Kidney (tissue), 14 donors: ENCODE measurements around the gene ADGRE3. TPM values are rescaled to one million over a fixed set of nuclear protein-coding genes. Genes with fewer than 3 reads are reported as not detected.

Source experiments
- DNase-seq, 5 donors: peaks; one replicate each; pipeline ENCODE4 v3.0.0-alpha.2; 2013 to 2020
- FAIRE-seq: peaks from 2 replicates; lab custom pipeline; 2012; peaks lifted over from hg19 to GRCh38; lab: Jason Lieb, UNC
- H3K27ac ChIP-seq, 2 donors: one replicate each; pipeline ENCODE4 v1.7.0; 2013; ENCODE audit warnings: low read depth in 2 of 2, low read length in 2 of 2, inconsistent platforms in 1 of 2
- H3K27me3 ChIP-seq: one replicate; pipeline ENCODE4 v1.7.1; 2013; ENCODE audit warnings: low read length, inconsistent platforms; ENCODE audit not compliant: control insufficient read depth, insufficient read depth
- H3K36me3 ChIP-seq, 3 donors: one replicate each; pipeline versions ENCODE4 v1.7.0 to v1.7.1; 2013; ENCODE audit warnings: low read length in 3 of 3, control low read depth in 1 of 3, inconsistent platforms in 1 of 3; ENCODE audit not compliant: insufficient read depth in 3 of 3, control insufficient read depth in 2 of 3
- H3K4me1 ChIP-seq, 3 donors: one replicate each; pipeline versions ENCODE4 v1.7.0 to v1.7.1; 2013; ENCODE audit warnings: low read length in 3 of 3, inconsistent platforms in 1 of 3, low read depth in 1 of 3; ENCODE audit not compliant: control insufficient read depth in 2 of 3, insufficient read depth in 2 of 3
- H3K4me3 ChIP-seq, 3 donors: one replicate each; pipeline versions ENCODE4 v1.7.0 to v1.8.1; 2013; ENCODE audit warnings: low read length in 3 of 3, control low read depth in 1 of 3, inconsistent platforms in 1 of 3
- H3K9ac ChIP-seq, 3 donors: one replicate each; pipeline versions ENCODE4 v1.7.0 to v1.7.1; 2013; ENCODE audit warnings: low read length in 3 of 3, control low read depth in 1 of 3, inconsistent platforms in 1 of 3
- H3K9me3 ChIP-seq, 3 donors: one replicate each; pipeline versions ENCODE4 v1.7.0 to v1.7.1; 2013; ENCODE audit warnings: low read length in 3 of 3, control low read depth in 1 of 3, inconsistent platforms in 1 of 3; ENCODE audit not compliant: control insufficient read depth in 2 of 3, insufficient read depth in 1 of 3
- CTCF ChIP-seq: IDR thresholded peaks from 3 replicates; pipeline ENCODE4 v1.5.1; 2012; ENCODE audit warnings: mild to moderate bottlenecking, moderate library complexity, borderline replicate concordance; ENCODE audit not compliant: insufficient read depth; ENCODE audit errors: extremely low read depth
- intact Hi-C: fragments of 100-400 bp; cut with DNase I; formaldehyde crosslinking; loops from one replicate; pipeline ENCODE4 v1.11.1; 2022
- polyA plus RNA-seq: library from polyadenylated mRNA; stranded (reverse); fragments of 350-450 nt; fragmentation: Illumina TruSeq; extraction: RNeasy Lipid Tissue Mini Kit (QIAGEN cat#74804); gene quantifications from one replicate; pipeline ENCODE4 v1.2.3, GENCODE V29; 2014; ENCODE audit warnings: low read depth, low replicate concordance; ENCODE audit not compliant: insufficient read depth
- total RNA-seq: library from RNA; stranded (reverse); fragmentation: NEBNext Ultra II Directional; extraction: Animal tissue kit (Norgen Biotek cat#: 25700); gene quantifications from one replicate; pipeline ENCODE4 v1.2.1, GENCODE V29; 2021
- donor health status: control.
- donor health status: control.
- donor health status: control.
- donor health status: control.
- donor health status: control.
- donor health status: DM: yes; HTN: yes; CAD: no.
- donor health status: Normal renal cell carcinoma (clear cell type).

Gene ADGRE3
- total and polyA plus RNA-seq, 2 donors from 2014 or later, result 0.25 TPM; not detected in 1

GRCh38 chr19:14650161-14650560, 24.5 kb downstream of the ADGRE3 start:
- DNase-seq (no peak), FAIRE-seq (no peak)
- no peak for TF ChIP-seq CTCF
- H3K4me3 ChIP-seq, result no peak overlapping the region
- no peaks in the 10 kb centered on the region for H3K9me3 ChIP-seq
- intact Hi-C loops, result no loop called here
- no peaks in the 10 kb centered on the region for H3K36me3 ChIP-seq
- H3K4me1 ChIP-seq, result no peaks in the 10 kb centered on the region
- no peaks in the 10 kb centered on the region for H3K27me3 ChIP-seq
- H3K27ac ChIP-seq, result no peak overlapping the region
- no peak overlapping the region for H3K9ac ChIP-seq

- Histone ChIP-seq H3K4me1 (no peaks in the 10 kb centered on the region), H3K27ac (no peak overlapping the region), H3K27me3 (no peaks in the 10 kb centered on the region), H3K9me3 (no peaks in the 10 kb centered on the region), H3K4me3 (no peak overlapping the region), H3K9ac (no peak overlapping the region), H3K36me3 (no peaks in the 10 kb centered on the region)
- TF ChIP-seq CTCF, result no peak
- intact Hi-C loops, result no loop called here
- DNase-seq (no peak), FAIRE-seq (no peak)
Observed at GRCh38 chr19:14649020-14649419, 25.6 kb downstream of the ADGRE3 start.

- no peak overlapping the region for H3K4me3 ChIP-seq
- H3K9me3 ChIP-seq, result no peaks in the 10 kb centered on the region
- no peak for TF ChIP-seq CTCF
- intact Hi-C loops, result no loop called here
- FAIRE-seq (no peak), DNase-seq (no peak)
- no peaks in the 10 kb centered on the region for H3K36me3 ChIP-seq
- H3K9ac ChIP-seq, result no peak overlapping the region
- no peaks in the 10 kb centered on the region for H3K27me3 ChIP-seq
- H3K27ac ChIP-seq, result no peak overlapping the region
- H3K4me1 ChIP-seq, result no peaks in the 10 kb centered on the region
Observed at GRCh38 chr19:14648506-14648905, 26.1 kb downstream of the ADGRE3 start.

- intact Hi-C loops, result no loop called here
- FAIRE-seq, result no peak
Observed at GRCh38 chr19:14639536-14640277, 34.9 kb downstream of the ADGRE3 start.

More at GRCh38 chr19:14639536-14640277, 34.9 kb downstream of the ADGRE3 start:
- Histone ChIP-seq H3K9ac (no peak overlapping the region), H3K36me3 (no peaks in the 10 kb centered on the region), H3K4me3 (no peak overlapping the region), H3K4me1 (no peaks in the 10 kb centered on the region), H3K9me3 (peaks cover 0 to 7% (median 6%) of the 10 kb centered on the region in 3 donors), H3K27me3 (no peaks in the 10 kb centered on the region), H3K27ac (no peak overlapping the region)
- no peak for DNase-seq
- TF ChIP-seq CTCF, result no peak
